ENCODE measurements around the gene F7.

Gene F7

DNA sequence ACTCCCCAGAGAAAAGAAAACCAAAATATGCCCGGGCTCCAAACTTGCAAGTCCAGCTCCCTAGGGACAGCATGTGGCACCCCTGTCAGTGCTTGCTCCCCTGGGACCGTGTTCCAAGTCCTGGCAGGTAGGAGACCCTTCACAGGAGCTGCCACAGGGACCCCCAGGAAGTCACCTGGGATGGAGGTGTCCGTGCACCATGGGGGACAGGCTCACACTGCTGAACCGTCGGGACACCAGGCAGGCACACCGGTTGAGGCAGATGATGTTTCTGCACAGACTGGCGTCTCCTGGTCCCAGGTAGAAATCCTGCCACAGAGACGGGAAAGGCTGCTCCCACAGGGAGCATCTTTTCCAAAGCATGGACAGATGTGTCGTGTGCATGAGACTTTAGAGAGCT is 41.2 kb downstream of the F7 start:
- no peaks in the 10 kb centered on the region for H3K27me3 ChIP-seq (replicated peaks; ENCODE audit: control insufficient read depth, insufficient read depth, low read length, poor library complexity, severe bottlenecking)
- H3K9me3 ChIP-seq (ENCODE audit: control insufficient read depth, low read length), result no peaks in the 10 kb centered on the region
- no peak for DNase-seq
- no peaks in the 10 kb centered on the region for H3K36me3 ChIP-seq (ENCODE audit: control insufficient read depth, insufficient read depth, low read length)
- H3K4me1 ChIP-seq (ENCODE audit: control insufficient read depth, insufficient read depth, low read length, poor library complexity, severe bottlenecking), result no peaks in the 10 kb centered on the region
- H3K4me3 ChIP-seq (ENCODE audit: insufficient read depth, low read depth, low read length, poor library complexity, severe bottlenecking), result no peak overlapping the region
- H3K27ac ChIP-seq (ENCODE audit: insufficient read depth, low read length, poor library complexity, severe bottlenecking), result no peak overlapping the region

DNA sequence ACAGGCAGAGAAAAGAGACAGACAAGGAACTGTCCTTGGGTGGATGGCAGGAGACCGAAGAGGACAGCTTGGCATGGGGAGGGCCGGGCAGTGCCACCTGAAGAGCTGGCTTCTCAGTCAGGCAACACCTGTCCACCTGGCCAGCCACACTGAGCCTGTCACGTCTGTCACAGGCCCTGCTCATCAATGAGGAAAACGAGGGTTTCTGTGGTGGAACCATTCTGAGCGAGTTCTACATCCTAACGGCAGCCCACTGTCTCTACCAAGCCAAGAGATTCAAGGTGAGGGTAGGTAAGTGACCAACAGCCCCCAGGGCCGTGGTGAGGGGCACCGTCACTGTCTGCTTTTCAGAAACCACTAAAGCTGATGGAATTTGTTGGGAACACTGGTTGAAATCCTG is 41.6 kb downstream of the F7 start:
- Histone ChIP-seq H3K4me1 (ENCODE audit: control insufficient read depth, insufficient read depth, low read length, poor library complexity, severe bottlenecking) (peaks cover 3% of the 10 kb centered on the region), H3K4me3 (ENCODE audit: insufficient read depth, low read depth, low read length, poor library complexity, severe bottlenecking) (no peak overlapping the region), H3K27ac (ENCODE audit: insufficient read depth, low read length, poor library complexity, severe bottlenecking) (no peak overlapping the region), H3K36me3 (ENCODE audit: control insufficient read depth, insufficient read depth, low read length) (no peaks in the 10 kb centered on the region), H3K9me3 (ENCODE audit: control insufficient read depth, low read length) (no peaks in the 10 kb centered on the region), H3K27me3 (replicated peaks; ENCODE audit: control insufficient read depth, insufficient read depth, low read length, poor library complexity, severe bottlenecking) (no peaks in the 10 kb centered on the region)
- DNase-seq, result no peak

DNA sequence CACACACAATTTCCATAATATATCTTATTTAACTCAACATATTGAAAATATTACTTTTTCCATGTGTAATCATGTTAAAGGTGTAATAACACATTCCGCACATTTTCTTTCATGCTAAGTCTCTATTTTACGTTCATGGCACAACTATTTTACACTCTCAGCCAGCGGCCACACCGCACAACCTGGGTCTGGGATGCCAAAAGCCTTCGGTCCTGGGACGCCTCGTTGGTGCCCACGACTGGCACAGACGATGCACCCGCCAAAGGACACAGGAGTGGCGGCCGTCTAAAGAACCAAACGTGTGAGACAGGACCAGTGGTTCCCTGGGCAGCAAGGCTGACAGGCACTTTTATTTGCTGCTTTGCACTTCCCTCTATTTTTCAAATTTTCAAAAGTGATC is 42.8 kb downstream of the F7 start:
- Histone ChIP-seq H3K4me3 (ENCODE audit: insufficient read depth, low read depth, low read length, poor library complexity, severe bottlenecking) (no peak overlapping the region), H3K9me3 (ENCODE audit: control insufficient read depth, low read length) (no peaks in the 10 kb centered on the region), H3K36me3 (ENCODE audit: control insufficient read depth, insufficient read depth, low read length) (no peaks in the 10 kb centered on the region), H3K27me3 (replicated peaks; ENCODE audit: control insufficient read depth, insufficient read depth, low read length, poor library complexity, severe bottlenecking) (no peaks in the 10 kb centered on the region), H3K4me1 (ENCODE audit: control insufficient read depth, insufficient read depth, low read length, poor library complexity, severe bottlenecking) (peaks cover 15% of the 10 kb centered on the region), H3K27ac (ENCODE audit: insufficient read depth, low read length, poor library complexity, severe bottlenecking) (no peak overlapping the region)
- DNase-seq, result no peak

- H3K4me1 ChIP-seq (ENCODE audit: control insufficient read depth, insufficient read depth, low read length, poor library complexity, severe bottlenecking), result peaks cover 19% of the 10 kb centered on the region
- H3K9me3 ChIP-seq (ENCODE audit: control insufficient read depth, low read length), result no peaks in the 10 kb centered on the region
- H3K4me3 ChIP-seq (ENCODE audit: insufficient read depth, low read depth, low read length, poor library complexity, severe bottlenecking), result no peak overlapping the region
- H3K27me3 ChIP-seq (replicated peaks; ENCODE audit: control insufficient read depth, insufficient read depth, low read length, poor library complexity, severe bottlenecking), result no peaks in the 10 kb centered on the region
- H3K36me3 ChIP-seq (ENCODE audit: control insufficient read depth, insufficient read depth, low read length), result no peaks in the 10 kb centered on the region
- no peak overlapping the region for H3K27ac ChIP-seq (ENCODE audit: insufficient read depth, low read length, poor library complexity, severe bottlenecking)
- DNase-seq, result no peak
Observed at GRCh38 chr13:113148940-113149503, 43.4 kb downstream of the F7 start.

DNA sequence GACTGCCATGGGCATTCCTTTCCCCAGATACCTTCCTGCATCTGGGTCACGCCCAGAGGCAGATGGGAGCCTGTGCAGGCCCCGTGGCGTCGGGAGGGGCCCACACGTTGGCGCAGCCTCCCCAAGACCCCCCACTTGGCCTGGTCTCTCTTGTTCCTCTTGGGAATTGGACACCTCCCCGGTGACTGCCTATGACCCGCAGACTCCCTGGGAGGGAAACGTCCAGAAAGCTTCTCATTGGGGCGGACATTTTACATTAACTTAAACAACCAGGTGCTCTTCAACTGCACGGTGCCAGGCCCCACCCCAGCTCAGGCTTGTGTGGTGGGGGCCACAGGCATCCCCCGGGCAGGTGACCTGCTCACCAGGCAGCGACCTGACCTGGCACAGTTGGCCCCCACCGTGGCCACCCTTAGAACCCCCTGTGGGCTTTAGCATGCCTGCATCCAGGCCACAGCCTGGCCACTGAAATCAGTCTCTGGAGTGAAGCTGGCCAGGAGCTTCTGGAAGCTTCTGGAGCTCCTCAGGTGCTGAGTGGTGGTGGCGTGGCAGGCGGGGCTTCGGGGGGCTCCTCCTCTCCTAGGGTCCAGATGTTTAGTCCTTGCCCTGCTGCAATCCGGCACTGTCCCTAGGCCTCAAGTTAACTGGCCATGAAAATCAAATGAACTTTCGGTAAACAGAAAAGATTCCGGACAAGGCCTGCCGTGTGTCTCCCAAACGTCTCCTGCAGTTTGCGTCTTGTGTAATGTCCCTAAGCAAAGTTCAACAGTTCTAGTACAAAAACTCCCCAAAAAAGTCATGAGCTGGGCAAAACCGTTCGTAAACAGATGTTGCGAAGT is 44.3 kb downstream of the F7 start:
- H3K27me3 ChIP-seq (replicated peaks; ENCODE audit: control insufficient read depth, insufficient read depth, low read length, poor library complexity, severe bottlenecking), result no peaks in the 10 kb centered on the region
- no peak overlapping the region for H3K27ac ChIP-seq (ENCODE audit: insufficient read depth, low read length, poor library complexity, severe bottlenecking)
- peaks cover 22% of the 10 kb centered on the region for H3K4me1 ChIP-seq (ENCODE audit: control insufficient read depth, insufficient read depth, low read length, poor library complexity, severe bottlenecking)
- H3K9me3 ChIP-seq (ENCODE audit: control insufficient read depth, low read length), result no peaks in the 10 kb centered on the region
- no peaks in the 10 kb centered on the region for H3K36me3 ChIP-seq (ENCODE audit: control insufficient read depth, insufficient read depth, low read length)
- no peak for DNase-seq
- H3K4me3 ChIP-seq (ENCODE audit: insufficient read depth, low read depth, low read length, poor library complexity, severe bottlenecking), result no peak overlapping the region

DNA sequence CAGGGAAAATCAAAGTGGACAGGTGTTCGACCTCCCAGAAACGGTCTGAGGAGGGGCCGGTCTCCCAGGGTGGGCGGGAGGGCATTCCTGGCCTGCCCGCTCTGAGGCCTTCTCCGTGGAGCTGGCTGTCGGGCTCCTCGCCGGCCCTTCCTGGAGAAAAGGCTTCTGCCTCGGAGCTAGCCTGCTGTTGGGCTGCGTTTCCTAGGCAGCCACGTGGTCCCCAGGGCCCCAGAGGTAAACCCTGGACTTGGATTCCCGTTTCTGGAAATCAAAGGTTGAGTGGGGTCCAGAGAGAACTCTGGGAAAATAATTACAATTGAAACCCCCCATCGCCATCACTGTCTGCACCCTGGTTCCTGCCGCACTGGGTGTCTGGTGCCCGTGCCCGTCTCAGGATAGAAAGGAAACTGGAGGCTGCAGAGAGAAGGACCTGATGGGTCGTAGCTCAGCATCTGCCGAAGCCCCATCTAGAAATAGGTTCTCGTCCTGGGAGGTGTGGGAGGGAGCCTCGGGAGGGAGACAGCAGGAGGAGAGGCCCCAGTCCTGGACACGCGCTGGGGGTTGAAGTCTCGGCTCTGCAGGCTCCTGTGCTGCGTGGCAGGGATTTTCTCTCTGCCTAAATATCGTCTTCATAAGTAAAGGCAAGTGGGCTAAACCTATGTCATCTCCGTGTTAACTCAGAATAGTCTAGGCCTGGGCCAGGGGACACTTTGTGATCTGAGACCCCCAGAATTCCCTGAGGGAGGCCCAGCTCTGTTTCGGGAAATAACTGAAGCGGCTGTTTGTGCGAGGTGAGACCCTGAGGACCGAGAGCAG is 45.2 kb downstream of the F7 start:
- Histone ChIP-seq H3K36me3 (ENCODE audit: control insufficient read depth, insufficient read depth, low read length) (no peaks in the 10 kb centered on the region), H3K9me3 (ENCODE audit: control insufficient read depth, low read length) (no peaks in the 10 kb centered on the region), H3K4me1 (ENCODE audit: control insufficient read depth, insufficient read depth, low read length, poor library complexity, severe bottlenecking) (peaks cover 22% of the 10 kb centered on the region), H3K27me3 (replicated peaks; ENCODE audit: control insufficient read depth, insufficient read depth, low read length, poor library complexity, severe bottlenecking) (no peaks in the 10 kb centered on the region), H3K4me3 (ENCODE audit: insufficient read depth, low read depth, low read length, poor library complexity, severe bottlenecking) (no peak overlapping the region), H3K27ac (ENCODE audit: insufficient read depth, low read length, poor library complexity, severe bottlenecking) (no peak overlapping the region)
- no peak for DNase-seq

- no peak overlapping the region for H3K4me3 ChIP-seq (ENCODE audit: insufficient read depth, low read depth, low read length, poor library complexity, severe bottlenecking)
- H3K36me3 ChIP-seq (ENCODE audit: control insufficient read depth, insufficient read depth, low read length), result no peaks in the 10 kb centered on the region
- no peak for DNase-seq
- no peaks in the 10 kb centered on the region for H3K27me3 ChIP-seq (replicated peaks; ENCODE audit: control insufficient read depth, insufficient read depth, low read length, poor library complexity, severe bottlenecking)
- no peak overlapping the region for H3K27ac ChIP-seq (ENCODE audit: insufficient read depth, low read length, poor library complexity, severe bottlenecking)
- H3K4me1 ChIP-seq (ENCODE audit: control insufficient read depth, insufficient read depth, low read length, poor library complexity, severe bottlenecking), result peaks cover 22% of the 10 kb centered on the region
- H3K9me3 ChIP-seq (ENCODE audit: control insufficient read depth, low read length), result no peaks in the 10 kb centered on the region
Observed at GRCh38 chr13:113151745-113152690, 46.4 kb downstream of the F7 start.

- Histone ChIP-seq H3K27me3 (replicated peaks; ENCODE audit: control insufficient read depth, insufficient read depth, low read length, poor library complexity, severe bottlenecking) (no peaks in the 10 kb centered on the region), H3K27ac (ENCODE audit: insufficient read depth, low read length, poor library complexity, severe bottlenecking) (no peak overlapping the region), H3K9me3 (ENCODE audit: control insufficient read depth, low read length) (no peaks in the 10 kb centered on the region), H3K4me3 (ENCODE audit: insufficient read depth, low read depth, low read length, poor library complexity, severe bottlenecking) (peak overlapping the region; percentile 59), H3K4me1 (ENCODE audit: control insufficient read depth, insufficient read depth, low read length, poor library complexity, severe bottlenecking) (peaks cover 22% of the 10 kb centered on the region), H3K36me3 (ENCODE audit: control insufficient read depth, insufficient read depth, low read length) (no peaks in the 10 kb centered on the region)
- no peak for DNase-seq
Observed at GRCh38 chr13:113152691-113152983, 47.0 kb downstream of the F7 start.

- peak overlapping the region; percentile 59 for H3K4me3 ChIP-seq (ENCODE audit: insufficient read depth, low read depth, low read length, poor library complexity, severe bottlenecking)
- H3K27ac ChIP-seq (ENCODE audit: insufficient read depth, low read length, poor library complexity, severe bottlenecking), result no peak overlapping the region
- peaks cover 22% of the 10 kb centered on the region for H3K4me1 ChIP-seq (ENCODE audit: control insufficient read depth, insufficient read depth, low read length, poor library complexity, severe bottlenecking)
- H3K9me3 ChIP-seq (ENCODE audit: control insufficient read depth, low read length), result no peaks in the 10 kb centered on the region
- H3K27me3 ChIP-seq (replicated peaks; ENCODE audit: control insufficient read depth, insufficient read depth, low read length, poor library complexity, severe bottlenecking), result no peaks in the 10 kb centered on the region
- H3K36me3 ChIP-seq (ENCODE audit: control insufficient read depth, insufficient read depth, low read length), result no peaks in the 10 kb centered on the region
- DNase-seq, result no peak
Observed at GRCh38 chr13:113152984-113153809, 47.6 kb downstream of the F7 start.
